GM15510 (cell line): ENCODE measurements around the gene TVP23A.

Experiments used
- POLR2A ChIP-seq: IDR thresholded peaks from 3 replicates; pipeline ENCODE4 v1.6.1; 2011; ENCODE audit warnings: borderline replicate concordance; ENCODE audit not compliant: insufficient read length; ENCODE audit errors: extremely low read depth

TVP23A gene

DNA sequence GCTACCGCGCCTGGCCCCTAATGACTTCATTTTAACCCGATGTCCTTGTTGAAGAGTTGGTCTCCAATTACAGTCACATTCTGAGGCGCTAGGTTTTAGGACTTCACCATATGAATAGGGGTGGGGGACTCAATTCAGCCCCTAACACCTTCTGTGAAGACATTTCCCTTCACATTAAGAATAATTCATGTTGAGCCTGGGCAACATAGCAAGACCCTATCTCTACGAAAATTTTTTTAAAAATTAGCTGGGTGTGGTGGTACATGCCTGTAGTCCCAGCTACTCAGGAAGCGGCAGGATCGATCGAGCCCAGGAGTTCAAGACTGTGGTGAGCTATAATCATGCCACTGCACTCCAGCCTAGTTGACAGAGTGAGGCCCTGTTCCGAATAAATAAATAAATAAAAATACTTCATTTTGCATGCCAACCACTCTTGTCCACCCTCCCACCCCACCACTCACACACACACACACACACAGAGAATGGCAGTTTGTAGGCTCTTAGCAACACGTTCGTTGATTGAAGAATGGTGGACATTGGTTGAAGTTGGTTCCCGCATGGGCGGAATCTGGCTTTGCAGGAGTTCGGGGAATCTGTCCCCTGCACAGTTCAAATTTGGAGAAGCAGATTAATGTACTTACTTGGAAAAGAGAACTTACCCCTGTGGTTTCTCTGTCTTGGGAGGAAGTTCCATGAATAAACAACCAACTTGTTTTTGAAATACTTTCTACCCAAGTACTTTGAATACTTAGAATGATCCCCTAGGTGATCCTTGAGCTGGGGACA lies 27.8 kb upstream of the TVP23A start:
- TF ChIP-seq POLR2A, result no peak

DNA sequence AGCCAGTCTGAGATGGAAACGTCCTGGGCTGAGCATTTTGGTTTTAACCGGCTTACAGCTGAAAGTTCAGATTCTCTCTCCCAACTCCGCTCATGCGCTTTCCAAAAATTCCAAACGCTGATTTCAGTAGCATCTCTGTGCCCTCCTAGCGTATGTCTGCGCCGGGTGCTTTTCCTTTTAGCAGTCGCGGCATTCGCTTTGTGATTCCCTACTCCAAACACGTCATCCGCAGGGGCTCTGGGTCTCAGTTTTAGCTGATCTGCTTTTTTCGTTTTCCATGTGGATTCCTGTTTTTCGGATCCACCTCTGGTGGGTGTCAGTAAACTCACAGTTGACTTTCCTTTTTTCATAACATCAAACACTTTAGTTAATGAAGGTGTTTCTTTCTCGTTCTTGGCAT lies 22.1 kb upstream of the TVP23A start:
- no peak for TF ChIP-seq POLR2A

DNA sequence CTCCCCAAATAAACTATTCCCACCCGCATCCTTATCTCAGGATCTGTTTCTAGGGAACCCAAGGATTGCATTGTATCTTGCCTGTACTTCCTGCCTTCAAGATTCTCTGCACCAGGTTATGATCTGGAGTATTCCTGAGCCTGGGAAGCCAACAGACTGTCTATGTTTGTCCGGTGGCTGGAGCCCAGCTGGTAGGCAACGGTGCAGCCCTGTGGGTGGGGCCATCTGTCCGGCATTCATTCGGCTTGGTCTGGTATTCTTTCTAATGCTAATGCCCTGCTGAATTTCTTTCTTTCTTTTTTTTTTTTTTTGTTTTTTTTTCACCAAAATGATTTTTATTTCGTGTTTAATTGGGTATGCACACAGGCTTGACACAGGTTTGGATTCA lies 20.7 kb upstream of the TVP23A start:
- TF ChIP-seq POLR2A, result no peak

DNA sequence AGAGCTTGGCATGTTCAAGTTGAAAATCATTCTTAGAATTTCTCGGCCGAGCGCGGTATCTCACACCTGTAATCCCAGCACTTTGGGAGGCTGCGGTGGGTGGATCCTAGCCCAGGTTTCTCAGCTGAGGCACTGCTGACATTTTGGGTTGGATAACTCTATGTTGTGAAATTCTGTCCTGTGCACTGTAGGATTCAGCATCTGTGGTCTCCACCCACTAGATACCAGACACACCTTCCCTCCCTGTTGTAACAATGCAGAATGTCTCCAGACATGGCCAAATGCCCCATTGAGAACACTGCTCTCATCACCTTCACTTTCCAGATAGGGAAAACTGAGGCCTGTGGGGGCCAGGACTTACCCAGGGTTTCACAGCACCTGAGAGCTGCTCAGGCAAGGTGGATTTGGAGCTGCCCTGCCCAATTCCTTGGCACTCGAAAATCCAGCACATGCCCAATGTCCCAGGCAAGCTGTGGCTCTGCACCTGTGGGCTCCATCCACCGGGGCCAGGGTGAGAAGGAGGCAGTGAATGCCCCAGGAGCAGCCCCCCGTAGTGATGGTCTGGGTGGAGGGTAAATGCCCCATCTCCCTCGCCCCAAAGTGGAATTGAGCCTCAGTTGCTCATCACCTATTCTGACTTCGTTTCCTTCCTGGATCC lies 20.2 kb upstream of the TVP23A start:
- no peak for TF ChIP-seq POLR2A

DNA sequence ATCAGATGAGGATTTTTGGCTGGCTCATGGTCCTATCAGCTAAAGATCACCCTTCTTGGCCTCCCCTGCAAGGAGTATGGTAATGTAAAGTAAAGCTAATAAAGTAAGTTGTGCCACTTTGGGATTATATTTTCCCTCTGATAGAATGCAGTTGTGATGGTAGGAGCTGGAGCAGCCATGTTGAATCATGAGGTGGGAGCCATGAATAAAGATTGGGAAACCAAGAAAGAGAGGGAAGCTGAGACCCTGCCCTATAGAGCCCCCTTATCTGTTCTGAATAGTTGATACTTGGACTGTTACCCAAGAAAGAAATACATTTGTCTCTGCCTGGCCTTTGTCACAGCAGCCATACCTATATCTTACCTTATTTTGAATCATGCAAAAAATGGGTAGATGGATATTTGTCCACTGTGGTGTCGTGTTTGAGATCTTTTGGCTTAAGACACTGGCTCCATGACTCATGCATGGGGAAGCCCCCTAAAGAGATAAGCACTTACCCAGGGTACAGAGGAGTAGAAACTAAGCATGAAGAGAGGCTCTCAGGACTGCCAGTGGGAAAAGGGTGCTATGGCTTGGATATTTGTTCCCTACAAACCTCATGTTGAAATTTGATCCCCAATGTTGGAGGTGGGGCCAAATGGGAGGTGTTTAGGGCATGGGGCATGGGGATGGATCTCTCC lies 17.7 kb upstream of the TVP23A start:
- TF ChIP-seq POLR2A, result no peak

DNA sequence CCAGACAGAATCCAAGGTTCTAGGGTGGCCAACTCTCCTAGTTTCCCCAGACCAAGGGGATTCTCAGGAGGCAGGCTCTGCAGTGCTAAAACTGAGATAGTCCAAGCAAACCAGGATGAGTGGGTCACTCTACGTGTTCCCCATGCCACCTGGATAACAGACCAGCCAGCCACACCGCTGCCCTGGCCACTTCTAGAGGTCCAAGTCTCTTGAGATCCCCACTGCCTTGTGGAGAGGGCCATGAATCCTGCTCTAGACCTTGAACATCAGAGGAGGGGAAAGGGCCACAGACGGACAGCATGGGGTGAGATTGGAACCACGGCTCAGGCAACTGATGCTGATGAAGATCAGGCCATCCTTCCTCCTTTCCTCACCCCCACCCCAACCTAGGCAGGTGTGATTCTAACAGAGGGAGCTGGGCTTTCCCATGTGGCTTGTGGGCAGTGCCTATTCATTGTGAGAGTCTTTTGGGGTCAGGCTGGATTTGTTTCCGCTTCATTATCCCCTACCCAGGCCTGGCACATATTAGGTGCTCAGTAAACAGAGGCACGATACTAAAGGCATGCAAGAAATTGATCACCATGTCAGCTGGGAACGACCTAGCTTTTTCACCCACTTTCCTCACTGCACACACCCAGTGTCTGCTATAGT lies 16.8 kb upstream of the TVP23A start:
- no peak for TF ChIP-seq POLR2A

DNA sequence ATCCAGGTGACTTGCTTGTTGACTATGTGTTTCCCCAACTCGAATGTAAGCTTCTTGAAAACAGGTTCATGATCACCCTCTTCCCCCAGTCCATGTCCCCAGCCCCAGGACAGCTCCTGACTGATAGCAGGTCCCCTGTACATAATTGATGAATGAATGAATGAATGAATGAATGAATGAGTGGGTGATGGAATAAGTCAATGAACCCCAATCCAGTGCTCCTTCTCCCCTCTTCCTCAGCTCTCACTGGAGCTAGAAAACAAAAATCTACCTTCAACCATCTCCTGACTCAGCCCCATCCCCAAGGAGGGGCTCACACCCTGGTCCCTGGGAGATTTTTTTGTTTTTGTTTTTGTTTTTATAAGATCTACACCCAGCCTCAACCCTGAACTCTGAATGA lies 16.2 kb upstream of the TVP23A start:
- no peak for TF ChIP-seq POLR2A

DNA sequence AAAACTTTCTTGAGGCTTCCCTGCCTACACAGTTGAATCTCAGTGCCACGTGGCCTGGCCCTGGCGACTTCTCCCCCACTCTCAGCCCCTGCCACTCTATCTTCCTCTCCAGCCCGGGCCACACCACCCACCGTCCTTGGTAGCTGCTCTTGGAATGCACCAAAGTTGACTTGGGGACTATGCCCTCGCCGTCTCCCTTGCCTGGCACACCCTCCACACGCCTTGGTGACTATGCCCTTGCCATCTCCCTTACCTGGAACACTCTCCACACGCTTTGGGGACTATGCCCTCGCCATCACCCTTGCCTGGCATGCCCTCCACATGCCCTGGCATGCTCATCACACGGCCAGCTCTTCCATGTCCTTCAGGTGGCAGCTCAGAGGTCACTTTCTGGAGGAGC lies 15.5 kb upstream of the TVP23A start:
- TF ChIP-seq POLR2A, result no peak

DNA sequence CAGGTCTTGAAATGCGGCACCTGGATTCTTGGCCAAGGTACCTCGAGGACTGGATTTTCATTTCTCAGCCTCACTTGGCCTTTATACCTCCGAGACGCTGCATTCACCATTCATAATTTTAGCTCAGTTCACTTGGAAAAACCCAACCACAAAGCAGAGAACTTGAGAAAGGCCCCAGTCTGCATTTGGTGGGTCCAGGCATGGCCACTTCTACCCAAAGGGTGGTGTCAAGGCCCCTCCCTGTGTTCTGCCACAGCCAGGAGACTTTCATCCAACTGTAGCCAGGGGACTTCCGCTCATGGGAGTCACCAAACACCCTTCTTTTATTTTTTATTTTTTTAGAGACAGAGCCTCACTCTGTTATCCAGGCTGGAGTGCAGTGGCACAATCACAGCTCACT lies 14.7 kb upstream of the TVP23A start:
- no peak for TF ChIP-seq POLR2A

DNA sequence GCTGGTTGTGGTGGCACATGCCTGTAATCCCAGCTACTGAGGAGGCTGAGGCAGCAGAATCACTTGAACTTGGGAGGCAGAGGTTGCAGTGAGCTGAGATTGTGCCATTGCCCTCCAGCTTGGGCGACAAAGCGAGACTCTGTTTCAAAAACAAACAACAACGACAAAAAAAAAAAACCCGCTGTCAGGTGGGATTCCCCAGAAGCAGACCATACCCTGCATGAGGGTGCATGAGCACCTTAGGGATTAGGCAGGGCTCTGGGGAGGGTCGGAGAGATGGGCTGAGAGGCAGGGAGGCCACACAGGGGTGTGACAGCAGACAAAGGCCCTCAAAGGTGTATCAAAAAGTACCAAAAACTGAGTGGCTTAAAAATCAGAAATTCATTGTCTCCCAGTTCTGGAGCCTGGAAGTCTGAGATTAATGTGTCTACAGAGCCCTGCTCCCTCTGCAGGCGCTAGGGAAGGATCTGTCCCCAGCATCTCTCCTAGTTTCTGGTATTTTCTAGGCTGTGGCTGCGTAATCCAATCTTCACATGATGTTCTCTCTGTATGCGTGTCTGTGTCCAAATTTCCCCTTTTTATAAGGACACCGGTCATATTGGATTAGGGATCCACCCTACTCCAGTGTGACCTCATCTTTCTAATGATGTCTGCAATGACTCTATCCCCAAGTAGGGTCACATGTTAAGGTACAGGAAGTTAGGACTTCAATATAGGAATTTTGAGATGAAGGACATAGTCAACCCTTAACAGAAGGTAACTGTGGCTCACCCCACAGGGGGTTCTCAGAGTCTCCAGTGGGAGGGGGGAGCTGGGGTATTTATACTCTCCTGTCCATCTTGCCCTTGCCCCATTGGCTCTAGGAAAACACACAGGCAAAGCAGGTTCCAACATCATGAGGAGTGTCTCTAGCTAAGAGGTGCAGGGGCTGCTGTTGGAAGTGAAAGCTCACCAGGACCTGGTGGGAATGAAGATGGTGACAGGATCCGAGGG lies 13.6 kb upstream of the TVP23A start:
- no peak for TF ChIP-seq POLR2A

DNA sequence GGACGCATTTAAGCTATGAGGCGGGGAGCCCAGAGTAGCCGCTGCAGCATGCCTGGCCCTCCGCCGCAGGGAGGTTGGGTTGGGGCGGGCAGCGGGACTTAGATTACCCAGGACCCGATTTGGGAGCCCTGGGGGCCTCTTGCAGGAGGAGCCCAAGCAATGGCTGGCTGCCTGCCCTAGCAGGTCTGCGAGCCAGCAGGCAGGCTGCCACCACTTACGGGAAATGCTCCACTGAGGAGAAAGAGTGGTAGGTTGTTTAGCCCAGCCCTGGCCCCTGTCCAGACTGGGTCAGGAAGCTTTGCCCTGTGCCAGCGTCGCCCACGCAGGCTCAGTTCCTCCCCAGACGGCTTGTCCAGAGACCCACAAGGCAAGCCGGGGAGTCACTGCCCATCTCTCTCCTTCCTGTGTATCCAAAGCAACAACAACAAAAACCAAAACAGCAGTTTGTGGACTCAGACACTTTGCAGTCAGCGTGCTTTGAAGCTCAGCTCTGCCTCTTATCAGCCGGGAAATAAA lies 10.3 kb upstream of the TVP23A start:
- no peak for TF ChIP-seq POLR2A

DNA sequence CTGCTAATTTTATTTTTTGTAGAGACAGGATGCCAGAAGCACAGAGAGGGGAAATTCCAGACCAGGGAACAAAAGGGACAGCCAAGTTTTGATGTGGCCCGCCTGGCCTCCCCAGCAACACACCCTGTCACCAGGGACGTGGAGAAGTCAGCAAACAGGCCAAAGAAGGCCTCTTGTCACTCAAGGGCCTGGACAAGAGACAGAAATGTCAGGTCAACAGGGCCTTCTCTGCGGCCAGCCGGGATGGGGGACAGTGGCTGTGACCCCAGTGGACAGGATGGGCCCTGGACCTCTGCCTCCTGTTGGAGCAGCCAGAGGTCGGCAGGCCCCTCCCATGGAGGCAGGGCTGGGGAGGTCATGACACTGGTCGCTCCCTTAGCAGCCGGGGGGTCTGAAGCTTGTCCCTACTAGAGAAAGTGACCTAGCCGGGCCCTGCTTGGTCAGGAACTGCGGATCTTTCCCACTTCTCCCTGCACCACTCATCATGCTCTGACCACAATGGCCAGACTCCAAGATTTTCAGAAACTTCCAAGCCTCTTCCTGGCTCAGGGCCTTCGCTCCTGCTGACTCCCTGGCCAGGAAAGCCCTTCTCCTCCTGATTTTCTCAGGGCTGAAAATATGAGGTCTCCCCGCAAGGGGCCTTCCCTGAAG lies 9.2 kb upstream of the TVP23A start:
- no peak for TF ChIP-seq POLR2A

DNA sequence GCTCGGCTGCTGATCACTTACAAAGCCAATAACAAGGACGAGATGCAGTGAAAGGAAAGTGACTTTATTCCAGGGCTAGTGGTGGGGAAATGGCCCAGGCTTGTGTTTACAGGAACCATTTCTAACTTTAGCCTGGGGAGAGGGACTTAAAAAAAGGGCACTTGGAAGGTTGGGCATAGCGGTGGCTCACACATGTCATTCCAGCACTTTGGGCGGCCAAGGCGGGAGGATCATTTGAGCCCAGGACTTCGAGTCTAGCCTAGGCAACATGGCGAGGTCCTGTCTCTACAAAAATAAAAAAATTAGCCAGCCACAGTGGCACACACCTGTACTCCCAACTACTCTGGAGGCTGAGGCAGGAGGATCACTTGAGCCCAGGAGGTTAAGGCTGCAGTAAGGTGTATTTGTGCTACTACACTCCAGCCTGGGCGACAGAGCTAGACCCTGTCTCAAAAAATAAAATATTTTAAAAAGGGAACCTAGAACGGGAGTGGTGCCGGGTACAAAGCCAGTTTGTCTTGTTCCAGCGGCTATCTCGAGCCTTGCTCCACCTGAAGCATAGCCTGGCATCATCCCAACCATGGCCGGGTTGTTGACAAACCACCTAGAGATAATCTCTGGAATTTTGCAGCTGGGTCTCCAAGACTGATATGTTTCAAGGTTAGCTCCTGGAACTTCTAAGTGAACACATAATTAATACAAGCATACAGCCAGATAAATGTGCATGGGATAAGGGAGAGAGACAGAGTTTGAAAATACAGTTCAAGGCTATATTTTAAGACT lies 5.7 kb upstream of the TVP23A start:
- no peak for TF ChIP-seq POLR2A

DNA sequence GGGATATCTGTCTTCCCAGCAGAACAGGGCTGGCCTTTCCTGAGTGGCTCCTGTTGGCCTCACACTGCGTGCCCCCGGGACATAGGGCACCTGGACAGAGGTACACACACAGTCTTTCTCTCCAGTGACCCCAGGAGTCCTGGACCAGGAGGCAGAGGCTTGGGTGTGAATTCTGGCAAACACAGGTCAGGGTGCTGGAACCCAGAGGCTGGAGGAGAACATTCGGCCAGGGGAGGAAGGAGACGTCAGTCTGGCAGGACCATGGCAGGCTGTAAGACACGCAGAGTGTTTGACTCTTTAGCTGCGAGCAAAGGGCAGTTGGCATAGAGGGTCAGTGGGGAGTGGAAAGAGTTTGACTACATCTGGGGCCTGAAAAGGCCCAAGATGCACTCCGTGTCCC lies 4.1 kb upstream of the TVP23A start:
- no peak for TF ChIP-seq POLR2A

DNA sequence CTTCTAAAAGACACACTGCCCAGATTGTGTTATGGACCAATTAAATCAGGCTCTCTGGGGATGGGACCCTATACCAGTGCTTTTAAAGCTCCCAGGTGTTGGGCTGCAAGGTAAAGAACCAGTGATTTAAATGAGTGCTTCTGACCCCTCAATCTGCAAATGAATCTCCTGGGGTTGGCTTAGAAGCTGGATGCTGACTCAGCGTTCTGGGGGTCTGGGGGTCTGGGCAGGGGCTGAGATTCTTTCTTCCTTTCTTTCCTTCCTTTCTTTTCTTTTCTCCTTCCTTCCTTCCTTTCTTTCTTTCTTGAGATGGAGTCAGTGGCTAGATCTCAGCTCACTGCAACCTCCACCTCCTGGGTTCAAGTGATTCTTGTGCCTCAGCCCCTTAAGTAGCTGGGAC lies 2.0 kb upstream of the TVP23A start:
- TF ChIP-seq POLR2A, result no peak
